ENCODE measurements around the gene KLHL7.

The KLHL7 gene

DNA sequence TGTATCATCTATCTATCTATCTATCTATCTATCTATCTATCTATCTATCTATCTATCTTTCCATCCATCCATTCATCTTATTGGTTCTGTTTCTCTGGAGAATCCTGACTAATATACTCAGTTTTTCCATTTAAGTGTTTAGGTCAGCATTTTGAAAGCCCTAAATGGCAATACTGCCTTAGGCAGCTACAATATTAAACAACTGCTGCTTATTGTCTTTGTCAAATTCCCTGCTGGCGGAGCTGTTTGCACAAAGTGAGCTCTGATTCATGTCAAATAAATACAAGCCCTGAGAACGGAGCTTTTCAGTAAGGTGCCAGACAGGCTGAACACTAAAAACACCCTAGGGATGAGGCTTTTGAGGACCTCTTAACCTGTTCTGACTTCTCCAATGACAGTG is 7.1 kb upstream of the KLHL7 start:
- ATAC-seq: no peak
- peaks cover 4% of the 10 kb centered on the region for H3K9me3 Mint-ChIP-seq
- no peaks in the 10 kb centered on the region for H3K4me1 Mint-ChIP-seq
- DNase-seq: no peak
- H3K27me3 Mint-ChIP-seq: no peaks in the 10 kb centered on the region
- H3K36me3 Mint-ChIP-seq (ENCODE audit: low read depth): no peaks in the 10 kb centered on the region
- no peak overlapping the region for H3K4me3 Mint-ChIP-seq
- no peak overlapping the region for H3K27ac Mint-ChIP-seq

DNA sequence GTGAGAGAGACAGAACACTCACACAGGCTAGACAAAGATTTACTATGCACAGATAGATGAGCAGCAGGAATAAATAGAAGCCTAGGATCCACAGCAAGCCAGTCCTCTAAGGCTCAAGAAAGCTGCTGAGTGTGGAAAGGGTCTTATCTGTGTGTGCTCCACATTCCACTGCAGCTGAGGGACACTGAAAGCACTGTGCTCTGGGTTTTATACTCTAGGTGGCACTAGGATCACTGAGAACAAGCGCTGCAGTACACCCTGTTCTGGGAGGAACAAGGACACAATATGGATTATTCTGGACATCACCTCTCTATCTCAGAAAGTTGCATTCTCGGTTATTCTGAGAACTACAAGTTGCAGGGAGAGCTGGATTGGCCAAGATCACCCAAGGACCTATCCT is 4.9 kb upstream of the KLHL7 start:
- Mint-ChIP-seq H3K27me3 (no peaks in the 10 kb centered on the region), H3K4me1 (peaks cover 9% of the 10 kb centered on the region), H3K27ac (no peak overlapping the region), H3K9me3 (no peaks in the 10 kb centered on the region), H3K36me3 (ENCODE audit: low read depth) (no peaks in the 10 kb centered on the region), H3K4me3 (no peak overlapping the region)
- DNase-seq (no peak), ATAC-seq (no peak)

DNA sequence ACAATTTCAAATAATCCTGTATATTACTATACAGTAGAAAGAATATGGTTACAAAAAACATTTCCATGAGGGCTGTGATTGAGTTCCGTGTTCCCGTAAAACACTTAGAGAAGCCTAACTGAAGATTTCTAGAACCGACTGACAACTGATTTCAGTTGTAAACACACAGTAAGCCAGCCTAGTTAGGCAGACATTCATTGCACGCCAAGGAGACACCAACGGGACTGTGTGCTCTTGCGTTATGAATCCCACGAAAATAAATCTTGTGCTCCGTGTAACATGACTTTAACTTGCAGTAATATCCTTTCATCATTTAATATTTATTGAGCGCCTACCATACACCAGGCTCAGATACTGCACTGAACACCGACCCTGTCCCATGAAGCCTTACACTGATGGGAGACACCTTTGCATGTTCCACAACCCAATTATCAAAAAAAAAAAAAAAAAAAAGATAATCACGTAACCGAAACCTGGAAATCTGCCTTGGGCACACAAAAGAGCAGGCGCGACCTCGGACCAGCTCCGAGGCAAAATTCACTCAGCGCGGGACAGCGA is 420 bp upstream of the KLHL7 start:
- no peaks in the 10 kb centered on the region for H3K9me3 Mint-ChIP-seq
- ATAC-seq (peak; percentile 13), DNase-seq (no peak)
- peak overlapping the region; percentile 96 for H3K4me3 Mint-ChIP-seq
- no peaks in the 10 kb centered on the region for H3K27me3 Mint-ChIP-seq
- no peaks in the 10 kb centered on the region for H3K36me3 Mint-ChIP-seq (ENCODE audit: low read depth)
- peaks cover 43% of the 10 kb centered on the region for H3K4me1 Mint-ChIP-seq
- H3K27ac Mint-ChIP-seq: peak overlapping the region; percentile 95

- Mint-ChIP-seq H3K4me1 (peaks cover 46% of the 10 kb centered on the region), H3K4me3 (peak overlapping the region; percentile 96), H3K36me3 (ENCODE audit: low read depth) (no peaks in the 10 kb centered on the region), H3K27ac (peak overlapping the region; percentile 95), H3K27me3 (no peaks in the 10 kb centered on the region), H3K9me3 (no peaks in the 10 kb centered on the region)
- ATAC-seq (peak; percentile 30), DNase-seq (peak; percentile 46)
These were observed 655 bp downstream of the KLHL7 start for GRCh38 chr7:23106057-23106822.

- H3K36me3 Mint-ChIP-seq (ENCODE audit: low read depth): no peaks in the 10 kb centered on the region
- H3K27me3 Mint-ChIP-seq: no peaks in the 10 kb centered on the region
- peak overlapping the region; percentile 95 for H3K27ac Mint-ChIP-seq
- peak overlapping the region; percentile 96 for H3K4me3 Mint-ChIP-seq
- H3K4me1 Mint-ChIP-seq: peaks cover 46% of the 10 kb centered on the region
- no peak for ATAC-seq
- no peaks in the 10 kb centered on the region for H3K9me3 Mint-ChIP-seq
- no peak for DNase-seq
These were observed 1.5 kb downstream of the KLHL7 start for GRCh38 chr7:23106823-23107663.

GRCh38 chr7:23107781-23108180 is 2.2 kb downstream of the KLHL7 start:
- H3K27ac Mint-ChIP-seq: no peak overlapping the region
- no peaks in the 10 kb centered on the region for H3K9me3 Mint-ChIP-seq
- DNase-seq: no peak
- no peak for ATAC-seq
- H3K4me3 Mint-ChIP-seq: peak overlapping the region; percentile 96
- H3K36me3 Mint-ChIP-seq (ENCODE audit: low read depth): no peaks in the 10 kb centered on the region
- peaks cover 46% of the 10 kb centered on the region for H3K4me1 Mint-ChIP-seq
- H3K27me3 Mint-ChIP-seq: no peaks in the 10 kb centered on the region

GRCh38 chr7:23108995-23109394 is 3.4 kb downstream of the KLHL7 start:
- Mint-ChIP-seq H3K36me3 (ENCODE audit: low read depth) (no peaks in the 10 kb centered on the region), H3K27ac (no peak overlapping the region), H3K9me3 (no peaks in the 10 kb centered on the region), H3K27me3 (no peaks in the 10 kb centered on the region), H3K4me3 (no peak overlapping the region), H3K4me1 (peaks cover 46% of the 10 kb centered on the region)
- ATAC-seq: no peak
- DNase-seq: no peak

DNA sequence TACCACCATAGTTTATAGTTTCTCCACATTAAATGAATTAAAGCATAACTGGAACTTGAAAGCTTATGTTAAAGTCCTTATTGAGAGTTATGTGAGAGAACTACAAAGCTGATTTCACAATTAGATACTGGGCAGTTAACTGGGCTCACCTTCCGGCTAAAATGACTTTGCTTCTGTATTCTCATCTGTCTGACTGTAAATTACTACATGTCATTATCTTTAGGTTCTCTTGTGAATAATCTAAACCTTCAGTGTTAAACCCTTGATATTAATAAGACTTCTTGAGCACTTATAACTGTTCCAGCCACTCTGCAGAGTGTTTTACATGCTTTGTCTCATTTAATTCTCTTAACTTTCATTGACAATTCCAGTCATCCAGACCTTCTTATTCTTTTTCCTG is 3.9 kb downstream of the KLHL7 start:
- no peak overlapping the region for H3K27ac Mint-ChIP-seq
- no peak for DNase-seq
- no peaks in the 10 kb centered on the region for H3K9me3 Mint-ChIP-seq
- no peaks in the 10 kb centered on the region for H3K36me3 Mint-ChIP-seq (ENCODE audit: low read depth)
- peaks cover 45% of the 10 kb centered on the region for H3K4me1 Mint-ChIP-seq
- no peak for ATAC-seq
- no peaks in the 10 kb centered on the region for H3K27me3 Mint-ChIP-seq
- no peak overlapping the region for H3K4me3 Mint-ChIP-seq

- Mint-ChIP-seq H3K9me3 (no peaks in the 10 kb centered on the region), H3K27ac (no peak overlapping the region), H3K27me3 (no peaks in the 10 kb centered on the region), H3K4me3 (no peak overlapping the region), H3K36me3 (ENCODE audit: low read depth) (no peaks in the 10 kb centered on the region), H3K4me1 (peaks cover 6% of the 10 kb centered on the region)
- ATAC-seq: no peak
- no peak for DNase-seq
These were observed 9.3 kb downstream of the KLHL7 start for GRCh38 chr7:23114896-23115295.

DNA sequence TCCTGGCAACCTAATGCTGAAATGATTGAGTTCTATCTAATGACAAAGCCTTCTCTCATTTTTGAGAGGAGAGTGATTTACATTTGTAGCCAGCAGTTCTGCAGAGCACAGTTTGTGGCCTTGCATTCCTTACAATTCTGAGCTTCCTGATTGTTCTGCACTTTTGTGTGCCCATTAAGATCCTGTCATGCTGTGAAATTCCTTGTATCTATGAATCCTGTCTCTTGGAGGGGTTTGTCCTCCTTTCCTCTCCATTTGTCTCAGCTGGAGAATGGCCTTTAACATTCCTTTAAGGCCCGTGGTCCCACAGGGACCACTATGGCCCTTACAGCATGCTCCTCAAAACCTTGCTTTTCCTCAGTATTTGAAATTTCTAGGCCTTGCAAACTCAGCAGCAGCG is 10.4 kb downstream of the KLHL7 start:
- Mint-ChIP-seq H3K36me3 (ENCODE audit: low read depth) (no peaks in the 10 kb centered on the region), H3K27ac (no peak overlapping the region), H3K4me3 (no peak overlapping the region), H3K27me3 (no peaks in the 10 kb centered on the region), H3K9me3 (no peaks in the 10 kb centered on the region), H3K4me1 (peaks cover 2% of the 10 kb centered on the region)
- no peak for DNase-seq
- no peak for ATAC-seq

- no peak for DNase-seq
- H3K27me3 Mint-ChIP-seq: no peaks in the 10 kb centered on the region
- ATAC-seq: no peak
- H3K36me3 Mint-ChIP-seq (ENCODE audit: low read depth): no peaks in the 10 kb centered on the region
- H3K4me1 Mint-ChIP-seq: no peaks in the 10 kb centered on the region
- H3K9me3 Mint-ChIP-seq: no peaks in the 10 kb centered on the region
- H3K27ac Mint-ChIP-seq: no peak overlapping the region
- H3K4me3 Mint-ChIP-seq: no peak overlapping the region
These were observed 12.3 kb downstream of the KLHL7 start for GRCh38 chr7:23117841-23118240.

GRCh38 chr7:23120106-23120505 is 14.5 kb downstream of the KLHL7 start:
- Mint-ChIP-seq H3K27me3 (no peaks in the 10 kb centered on the region), H3K4me1 (no peaks in the 10 kb centered on the region), H3K9me3 (no peaks in the 10 kb centered on the region), H3K36me3 (ENCODE audit: low read depth) (peaks cover 4% of the 10 kb centered on the region), H3K4me3 (no peak overlapping the region), H3K27ac (no peak overlapping the region)
- DNase-seq: no peak
- ATAC-seq: no peak

DNA sequence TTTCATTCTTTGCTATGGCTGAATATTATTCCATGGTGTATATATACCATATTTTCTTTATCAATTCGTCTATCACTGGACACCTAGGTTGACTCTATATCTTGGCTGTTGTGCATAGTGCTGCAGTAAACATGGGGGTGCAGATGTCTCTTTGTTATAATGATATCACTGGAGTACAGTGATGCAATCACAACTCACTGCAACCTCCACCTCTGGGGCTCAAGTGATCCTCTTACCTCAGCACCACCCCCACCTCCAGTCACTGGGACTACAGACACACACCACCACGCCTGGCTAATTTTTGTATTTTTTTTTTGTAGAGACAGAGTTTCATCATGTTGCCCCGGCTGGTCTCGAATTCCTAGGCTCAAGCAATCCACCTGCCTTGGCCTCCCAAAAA is 15.6 kb downstream of the KLHL7 start:
- ATAC-seq (no peak), DNase-seq (no peak)
- no peaks in the 10 kb centered on the region for H3K4me1 Mint-ChIP-seq
- H3K27me3 Mint-ChIP-seq: no peaks in the 10 kb centered on the region
- no peak overlapping the region for H3K27ac Mint-ChIP-seq
- H3K9me3 Mint-ChIP-seq: no peaks in the 10 kb centered on the region
- H3K36me3 Mint-ChIP-seq (ENCODE audit: low read depth): peaks cover 8% of the 10 kb centered on the region
- H3K4me3 Mint-ChIP-seq: no peak overlapping the region

- peaks cover 12% of the 10 kb centered on the region for H3K36me3 Mint-ChIP-seq (ENCODE audit: low read depth)
- no peaks in the 10 kb centered on the region for H3K9me3 Mint-ChIP-seq
- no peak for ATAC-seq
- H3K4me1 Mint-ChIP-seq: no peaks in the 10 kb centered on the region
- DNase-seq: no peak
- no peak overlapping the region for H3K27ac Mint-ChIP-seq
- H3K27me3 Mint-ChIP-seq: no peaks in the 10 kb centered on the region
- no peak overlapping the region for H3K4me3 Mint-ChIP-seq
These were observed 17.4 kb downstream of the KLHL7 start for GRCh38 chr7:23123007-23123406.

GRCh38 chr7:23123465-23123864 is 17.9 kb downstream of the KLHL7 start:
- Mint-ChIP-seq H3K4me3 (no peak overlapping the region), H3K36me3 (ENCODE audit: low read depth) (peaks cover 12% of the 10 kb centered on the region), H3K4me1 (no peaks in the 10 kb centered on the region), H3K27me3 (no peaks in the 10 kb centered on the region), H3K9me3 (no peaks in the 10 kb centered on the region), H3K27ac (no peak overlapping the region)
- DNase-seq (no peak), ATAC-seq (no peak)

Measured in activated naive CD8-positive, alpha-beta T cell treated with anti-CD3 and anti-CD28 coated beads, Interleukin-2, amount 50 U/mL, for 24 hours (primary cell).